Activated CD4-positive, alpha-beta T cell treated with anti-CD3 and anti-CD28 coated beads, Interleukin-2, amount 10 ng/mL, durations not matched to agents 24 days and 14 days (primary cell): ENCODE results near the gene GPX7. TPM values are rescaled to one million over a fixed set of nuclear protein-coding genes. Genes with fewer than 3 reads are reported as not detected.

Experiments
- DNase-seq: peaks from one replicate; pipeline ENCODE4 v3.0.0; 2022
- H3K27ac Mint-ChIP-seq: one replicate; pipeline ENCODE4 v1.8.0; 2022; ENCODE audit warnings: mild to moderate bottlenecking, mixed read lengths
- H3K27me3 Mint-ChIP-seq: one replicate; pipeline ENCODE4 v1.8.0; 2022; ENCODE audit warnings: mixed read lengths
- H3K36me3 Mint-ChIP-seq: one replicate; pipeline ENCODE4 v1.8.0; 2022; ENCODE audit warnings: low read depth, mild to moderate bottlenecking, mixed read lengths
- H3K4me1 Mint-ChIP-seq: one replicate; pipeline ENCODE4 v1.8.0; 2021; ENCODE audit warnings: mixed read lengths
- H3K4me3 Mint-ChIP-seq: one replicate; pipeline ENCODE4 v1.8.0; 2022; ENCODE audit warnings: mild to moderate bottlenecking, moderate library complexity, mixed read lengths
- H3K9me3 Mint-ChIP-seq: one replicate; pipeline ENCODE4 v1.8.0; 2021; ENCODE audit warnings: mixed read lengths
- intact Hi-C: fragments of 100-400 bp; cut with micrococcal nuclease; formaldehyde crosslinking; loops from one replicate; pipeline ENCODE4 v1.15.1; 2023
- total RNA-seq: library from RNA; stranded (reverse); gene quantifications from 2 replicates; pipeline ENCODE4 v1.2.3, GENCODE V29; 2022

The GPX7 gene
- 28.0 and 29.4 TPM in 2 replicates for total RNA-seq

DNA sequence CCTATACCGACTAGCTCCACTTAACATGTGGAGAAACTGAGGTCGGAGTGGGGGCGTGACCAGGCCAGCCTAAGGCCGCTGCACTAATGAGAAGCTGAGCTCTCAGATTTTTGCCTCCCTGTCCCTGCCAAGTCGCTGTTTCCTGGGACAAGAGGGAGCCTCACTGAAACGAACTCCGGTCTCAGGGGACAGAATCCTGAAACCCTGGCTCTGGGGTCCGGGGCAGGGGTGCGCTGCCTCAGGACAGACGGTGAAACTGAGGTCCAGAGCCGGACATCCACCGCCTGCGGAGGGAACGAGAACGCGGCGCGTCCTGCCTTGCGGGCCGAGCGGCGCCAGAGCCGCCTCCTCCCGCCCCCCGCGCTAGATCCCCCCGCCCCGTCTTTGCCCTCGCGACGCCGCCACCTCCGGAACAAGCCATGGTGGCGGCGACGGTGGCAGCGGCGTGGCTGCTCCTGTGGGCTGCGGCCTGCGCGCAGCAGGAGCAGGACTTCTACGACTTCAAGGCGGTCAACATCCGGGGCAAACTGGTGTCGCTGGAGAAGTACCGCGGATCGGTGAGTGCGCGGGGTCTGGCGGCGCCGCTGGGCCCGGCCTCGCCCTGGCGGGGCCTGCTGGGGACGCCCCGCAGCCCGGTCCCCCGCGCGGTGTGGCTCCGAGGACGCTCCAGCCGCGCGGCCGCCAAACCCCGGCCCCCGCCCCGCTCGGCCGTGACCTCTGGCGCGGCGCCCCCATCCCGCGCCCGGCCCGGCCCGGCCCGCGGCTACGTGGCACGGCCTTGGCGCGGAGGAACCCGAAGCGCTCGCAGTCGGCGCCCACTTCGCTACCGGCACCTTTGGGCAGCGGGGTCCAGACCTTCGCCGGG is at the start of gene GPX7:
TSS of gene GPX7 (plus strand) at position 381 of the 865 bp plus-strand sequence. CDS start at position 420, 39 bp downstream.
- H3K4me3 Mint-ChIP-seq = peak within 1 kb of the TSS; percentile 84
- intact Hi-C loops = loop anchor here (1.0 to 2.0 kb wide), 4 partner anchors 35 to 545 kb away; partner anchors contain the start of genes BTF3L4, CC2D1B and TUT4
- H3K4me1 Mint-ChIP-seq = peaks cover 37% of the 10 kb centered on the region
- peak; percentile 91 for DNase-seq
- peaks cover 26% of the 10 kb centered on the region for H3K36me3 Mint-ChIP-seq
- H3K27ac Mint-ChIP-seq = peak within 1 kb of the TSS; percentile 87
- H3K9me3 Mint-ChIP-seq = no peaks in the 10 kb centered on the region
- H3K27me3 Mint-ChIP-seq = no peaks in the 10 kb centered on the region

DNA sequence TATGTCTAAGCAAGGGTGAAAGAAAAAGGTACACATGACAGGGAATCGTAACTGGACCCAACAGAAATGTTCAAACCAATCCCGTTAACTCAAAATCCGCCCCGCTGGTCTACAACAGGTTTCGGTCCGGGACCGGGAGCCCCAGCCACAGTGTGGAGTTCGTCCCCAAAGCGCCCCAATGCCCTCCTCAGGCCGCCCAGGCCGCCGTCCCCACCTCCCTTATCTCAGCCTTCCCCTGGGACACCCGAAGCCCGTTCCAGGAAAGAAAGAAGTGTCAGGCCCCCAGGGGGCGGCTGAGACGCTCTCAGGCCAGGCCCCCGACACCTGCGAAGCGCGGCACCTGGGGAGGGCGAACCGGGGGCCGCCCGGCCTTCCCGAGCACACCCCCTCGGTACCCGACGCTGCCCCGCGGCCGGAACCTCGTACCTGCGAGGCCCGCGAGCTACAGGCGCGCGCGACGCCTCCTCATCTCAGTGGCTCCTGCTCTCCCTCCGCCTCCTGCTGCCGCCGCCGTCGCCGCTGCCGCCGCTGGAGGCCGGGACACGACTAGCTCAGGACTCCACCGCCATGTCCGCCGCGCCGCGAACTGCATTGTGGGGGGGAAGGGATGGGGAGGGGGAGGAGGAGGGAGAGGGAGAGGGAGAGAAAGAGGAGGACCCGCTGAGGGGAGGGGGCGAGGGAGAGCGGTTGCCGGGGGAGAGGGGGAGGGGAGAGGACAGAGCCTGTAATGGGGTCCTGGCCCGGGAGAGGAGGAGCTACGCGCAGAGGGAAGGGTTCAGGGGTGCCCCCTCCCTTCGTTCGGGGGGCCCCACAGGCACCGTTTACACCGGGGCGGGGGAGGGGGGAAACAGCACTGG is 49.4 kb upstream of the GPX7 start, which contains the start of gene TUT4:
TSS of gene TUT4 (minus strand) at position 588 of the 857 bp plus-strand sequence. CDS start 26,812 bp downstream, outside the sequence.
- peaks cover 6% of the 10 kb centered on the region for H3K36me3 Mint-ChIP-seq
- DNase-seq = peak; percentile 93
- peaks cover 2% of the 10 kb centered on the region for H3K27me3 Mint-ChIP-seq
- H3K4me1 Mint-ChIP-seq = peaks cover 23% of the 10 kb centered on the region
- intact Hi-C loops = loop anchor here (1.0 to 10.0 kb wide), 7 partner anchors 29 to 186 kb away; partner anchors contain the start of genes CC2D1B, GPX7, ORC1 and PRPF38A
- H3K9me3 Mint-ChIP-seq = no peaks in the 10 kb centered on the region
- H3K4me3 Mint-ChIP-seq = no peak within 1 kb of the TSS
- peak within 1 kb of the TSS; percentile 91 for H3K27ac Mint-ChIP-seq

DNA sequence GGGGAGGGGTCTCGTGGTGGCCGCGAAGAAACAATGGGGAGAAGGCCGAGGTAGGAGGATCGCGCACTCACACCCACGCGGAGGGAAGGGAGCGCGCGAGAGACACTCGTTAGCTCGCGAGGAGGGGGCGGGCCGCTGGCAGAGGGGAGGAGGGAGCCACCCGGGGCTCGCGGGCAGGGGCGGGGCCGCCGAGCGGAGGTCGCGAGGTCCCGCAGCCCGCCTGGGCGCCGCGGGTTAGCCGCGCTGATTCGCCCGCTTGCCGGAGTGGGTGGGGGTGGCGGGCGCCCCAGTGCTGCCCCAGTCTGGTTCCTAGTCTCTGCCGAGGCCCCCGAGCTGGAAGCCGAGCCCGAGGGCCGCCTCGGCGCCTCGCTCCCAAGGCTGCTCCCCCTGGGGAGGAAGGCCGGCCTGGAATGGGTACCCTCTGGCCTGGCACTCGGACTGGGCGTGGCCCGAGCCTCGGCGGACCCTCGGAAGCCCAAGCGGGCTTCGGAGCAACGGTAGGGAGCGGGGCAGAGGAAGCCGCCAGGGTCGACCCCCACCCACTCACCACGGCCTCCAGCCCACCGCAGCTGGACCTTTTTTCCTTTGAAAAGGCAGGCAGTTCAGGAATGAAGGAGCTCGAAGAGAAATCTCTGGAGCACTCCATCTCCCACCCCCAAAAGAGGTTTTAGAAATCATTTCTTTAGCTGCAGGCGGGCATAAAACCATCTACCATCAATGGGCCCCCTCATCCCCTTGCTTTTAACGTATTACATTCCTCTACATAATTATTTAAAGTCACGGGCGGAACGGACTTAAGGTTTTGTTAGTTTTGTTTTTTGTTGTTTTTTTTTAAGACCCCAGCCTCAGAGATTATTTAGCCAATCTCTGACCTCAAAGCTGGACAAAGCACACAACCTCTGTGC is 48.6 kb upstream of the GPX7 start:
- DNase-seq = peak; percentile 96
- peaks cover 4% of the 10 kb centered on the region for H3K27me3 Mint-ChIP-seq
- no peak overlapping the region for H3K4me3 Mint-ChIP-seq
- no peaks in the 10 kb centered on the region for H3K9me3 Mint-ChIP-seq
- peak overlapping the region; percentile 91 for H3K27ac Mint-ChIP-seq
- H3K36me3 Mint-ChIP-seq = peaks cover 6% of the 10 kb centered on the region
- intact Hi-C loops = loop anchor here (1.0 to 10.0 kb wide), 5 partner anchors 49 to 187 kb away; partner anchors contain the start of genes CC2D1B and GPX7
- H3K4me1 Mint-ChIP-seq = peaks cover 23% of the 10 kb centered on the region

DNA sequence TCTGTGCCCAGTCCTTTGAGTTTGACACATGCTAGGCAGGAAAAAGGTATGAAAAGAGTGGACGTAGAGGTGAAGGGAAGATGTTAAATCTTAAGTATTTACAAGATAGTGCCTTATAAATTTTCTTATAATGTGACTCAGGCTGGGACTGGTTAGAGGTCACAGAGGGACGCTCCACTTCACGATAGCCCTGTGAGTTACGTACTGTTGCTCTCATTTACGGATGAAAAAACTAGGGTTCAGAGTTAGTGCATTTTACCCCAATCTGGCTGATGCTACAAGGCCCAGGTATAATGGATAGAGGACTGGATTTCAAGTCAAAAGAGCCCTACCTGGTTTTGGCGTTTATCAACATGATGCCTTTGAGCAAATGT is 47.9 kb upstream of the GPX7 start:
- Mint-ChIP-seq H3K4me3 (peak overlapping the region; percentile 55), H3K27me3 (peaks cover 7% of the 10 kb centered on the region), H3K4me1 (peaks cover 16% of the 10 kb centered on the region), H3K9me3 (no peaks in the 10 kb centered on the region), H3K27ac (peak overlapping the region; percentile 75), H3K36me3 (peaks cover 4% of the 10 kb centered on the region)
- DNase-seq = no peak
- intact Hi-C loops = loop anchor here (10.0 kb wide), 1 partner anchor 131 kb away; no protein-coding TSS in a partner anchor

DNA sequence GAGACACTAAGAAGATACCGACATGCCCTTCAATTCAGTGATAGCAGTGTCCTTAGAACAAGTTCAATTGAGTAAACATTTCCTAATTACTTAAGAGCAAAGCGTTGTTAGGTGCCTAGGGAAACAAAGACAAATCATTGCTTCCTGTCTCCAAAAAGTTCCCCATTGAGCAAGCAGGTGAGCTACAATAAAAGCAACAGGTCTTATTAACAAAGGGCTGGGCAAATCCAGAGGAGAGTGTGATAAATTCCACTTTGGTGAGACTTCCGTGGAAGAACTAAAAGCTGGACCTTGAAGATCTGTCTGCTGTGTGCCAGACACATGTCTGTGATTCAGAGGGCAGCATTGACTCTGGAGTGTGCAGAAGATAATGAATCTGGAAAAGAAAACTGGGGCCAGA is 47.4 kb upstream of the GPX7 start:
- no peaks in the 10 kb centered on the region for H3K9me3 Mint-ChIP-seq
- DNase-seq = no peak
- intact Hi-C loops = loop anchor here (10.0 kb wide), 1 partner anchor 130 kb away; no protein-coding TSS in a partner anchor
- H3K27me3 Mint-ChIP-seq = peaks cover 7% of the 10 kb centered on the region
- H3K36me3 Mint-ChIP-seq = peaks cover 2% of the 10 kb centered on the region
- peak overlapping the region; percentile 75 for H3K27ac Mint-ChIP-seq
- peak overlapping the region; percentile 55 for H3K4me3 Mint-ChIP-seq
- H3K4me1 Mint-ChIP-seq = peaks cover 13% of the 10 kb centered on the region

DNA sequence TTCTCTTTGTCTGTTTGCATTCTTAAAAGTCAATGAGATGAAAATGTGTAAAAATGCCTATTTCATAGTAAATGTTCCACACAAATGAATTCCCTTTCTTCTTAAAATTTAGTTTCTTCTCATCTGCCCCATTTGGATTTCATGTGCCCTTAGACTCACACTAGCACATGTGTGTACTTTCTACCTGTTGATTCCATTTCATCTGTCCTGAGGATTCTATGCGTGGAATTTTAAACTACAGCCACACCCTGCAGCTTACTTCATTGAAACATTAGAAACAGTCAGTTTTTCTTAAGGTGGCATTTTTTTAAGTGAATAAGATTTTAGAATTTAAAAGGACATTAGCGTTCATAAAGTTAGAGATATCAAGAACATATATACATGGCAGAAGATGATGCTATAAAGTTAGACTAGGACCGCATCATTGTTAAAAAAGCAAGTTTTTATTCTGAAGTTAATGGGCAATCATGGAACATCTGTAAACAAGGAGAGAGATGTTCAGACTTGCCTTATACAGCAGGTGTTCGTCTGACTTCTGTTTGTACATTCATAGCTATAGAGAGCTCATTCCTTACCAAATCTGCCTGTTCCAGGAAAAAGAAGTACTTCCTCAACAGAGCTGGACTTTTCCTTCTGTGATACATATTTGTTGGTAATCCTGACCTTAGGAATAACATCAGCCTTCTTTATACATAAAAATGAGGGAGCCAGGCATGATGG is 45.4 kb upstream of the GPX7 start:
- Mint-ChIP-seq H3K4me1 (peaks cover 7% of the 10 kb centered on the region), H3K36me3 (no peaks in the 10 kb centered on the region), H3K4me3 (no peak overlapping the region), H3K27me3 (peaks cover 7% of the 10 kb centered on the region), H3K27ac (no peak overlapping the region), H3K9me3 (no peaks in the 10 kb centered on the region)
- DNase-seq = no peak
- intact Hi-C loops = loop anchor here (10.0 kb wide), 1 partner anchor 128 kb away; no protein-coding TSS in a partner anchor

DNA sequence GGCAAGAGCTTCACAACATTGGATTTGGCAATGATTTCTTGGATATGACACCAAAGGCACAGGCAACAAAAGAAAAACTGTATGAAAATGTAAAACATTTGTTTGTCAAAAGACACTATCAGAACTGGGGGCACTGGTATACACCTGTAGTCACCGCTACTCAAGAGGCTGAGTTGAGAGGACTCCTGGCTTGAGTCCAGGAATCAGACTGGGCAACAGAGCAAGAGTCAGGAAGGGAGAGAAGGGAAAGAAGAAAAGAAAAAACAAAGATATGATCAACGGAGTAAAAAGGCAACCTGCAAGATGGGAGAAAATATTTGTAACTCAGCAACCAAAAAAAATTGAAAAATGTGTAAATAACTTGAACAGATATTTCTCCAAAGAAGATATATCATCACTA is 43.2 kb upstream of the GPX7 start:
- intact Hi-C loops = loop anchor here (10.0 kb wide), 1 partner anchor 126 kb away; no protein-coding TSS in a partner anchor
- Mint-ChIP-seq H3K27me3 (peaks cover 8% of the 10 kb centered on the region), H3K4me1 (peaks cover 7% of the 10 kb centered on the region), H3K27ac (no peak overlapping the region), H3K4me3 (no peak overlapping the region), H3K36me3 (no peaks in the 10 kb centered on the region), H3K9me3 (no peaks in the 10 kb centered on the region)
- DNase-seq = no peak

DNA sequence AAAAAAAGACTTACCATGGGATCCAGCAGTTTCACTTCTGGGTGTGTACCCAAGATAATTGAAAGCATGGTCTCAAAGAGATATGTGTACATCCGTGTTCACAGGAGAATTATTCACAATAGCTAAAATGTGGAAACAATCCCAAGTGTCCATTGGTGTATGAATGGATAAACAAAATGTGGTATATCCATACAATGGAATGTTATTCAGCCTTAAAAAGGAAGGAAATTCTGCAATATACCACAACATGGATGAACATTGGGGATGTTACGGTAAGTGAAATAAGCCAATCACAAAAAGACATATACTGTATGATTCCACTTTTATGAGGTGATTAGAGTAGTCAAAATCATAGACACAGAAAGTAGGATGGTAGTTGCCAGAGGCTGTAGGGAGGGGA is 42.3 kb upstream of the GPX7 start:
- peaks cover 8% of the 10 kb centered on the region for H3K27me3 Mint-ChIP-seq
- no peaks in the 10 kb centered on the region for H3K9me3 Mint-ChIP-seq
- H3K36me3 Mint-ChIP-seq = no peaks in the 10 kb centered on the region
- H3K4me1 Mint-ChIP-seq = no peaks in the 10 kb centered on the region
- no peak overlapping the region for H3K4me3 Mint-ChIP-seq
- no peak overlapping the region for H3K27ac Mint-ChIP-seq
- intact Hi-C loops = loop anchor here (10.0 kb wide), 1 partner anchor 125 kb away; no protein-coding TSS in a partner anchor
- no peak for DNase-seq

DNA sequence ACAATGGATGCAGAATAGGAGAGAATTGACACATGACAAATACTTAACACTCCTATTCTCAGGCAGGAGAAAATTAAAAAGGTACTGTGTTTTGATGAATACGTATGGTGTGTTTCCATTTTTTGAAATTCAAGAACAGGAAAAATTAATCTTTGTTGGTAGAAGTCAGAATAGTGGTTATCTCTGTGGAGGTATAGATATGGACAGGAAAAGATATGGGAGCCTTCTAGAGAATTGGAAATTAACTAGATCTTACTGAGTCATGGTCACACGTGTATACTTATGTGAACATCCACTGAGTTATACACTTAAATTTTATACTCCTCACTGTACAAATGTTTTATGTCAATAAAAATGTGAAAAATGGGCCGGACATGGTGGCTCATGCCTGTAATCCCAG is 39.4 kb upstream of the GPX7 start:
- Mint-ChIP-seq H3K4me3 (no peak overlapping the region), H3K27me3 (peaks cover 7% of the 10 kb centered on the region), H3K36me3 (no peaks in the 10 kb centered on the region), H3K4me1 (no peaks in the 10 kb centered on the region), H3K27ac (no peak overlapping the region), H3K9me3 (no peaks in the 10 kb centered on the region)
- intact Hi-C loops = no loop called here
- DNase-seq = no peak

DNA sequence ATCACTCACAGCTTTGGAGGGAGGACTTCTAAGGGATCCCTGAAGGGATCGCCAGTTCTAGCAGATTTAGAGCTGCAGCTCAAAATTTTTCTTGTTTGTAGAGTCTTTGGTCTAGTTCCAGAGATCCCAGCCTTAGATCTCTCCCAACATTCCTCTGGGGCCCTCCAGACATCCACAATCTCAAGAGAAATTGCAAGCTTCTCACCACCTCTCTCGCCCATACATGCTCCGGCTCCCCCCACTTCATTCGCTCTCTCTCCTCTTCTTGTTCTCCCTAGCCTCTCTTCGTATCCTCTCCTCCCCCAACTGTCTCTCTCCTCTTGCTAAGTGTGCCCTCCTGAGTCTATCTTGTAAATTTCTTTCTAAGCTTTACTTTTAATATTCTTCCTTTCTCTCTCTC is 34.2 kb upstream of the GPX7 start:
- intact Hi-C loops = no loop called here
- Mint-ChIP-seq H3K27ac (no peak overlapping the region), H3K27me3 (peaks cover 7% of the 10 kb centered on the region), H3K36me3 (no peaks in the 10 kb centered on the region), H3K4me1 (peaks cover 11% of the 10 kb centered on the region), H3K9me3 (no peaks in the 10 kb centered on the region), H3K4me3 (no peak overlapping the region)
- DNase-seq = no peak

DNA sequence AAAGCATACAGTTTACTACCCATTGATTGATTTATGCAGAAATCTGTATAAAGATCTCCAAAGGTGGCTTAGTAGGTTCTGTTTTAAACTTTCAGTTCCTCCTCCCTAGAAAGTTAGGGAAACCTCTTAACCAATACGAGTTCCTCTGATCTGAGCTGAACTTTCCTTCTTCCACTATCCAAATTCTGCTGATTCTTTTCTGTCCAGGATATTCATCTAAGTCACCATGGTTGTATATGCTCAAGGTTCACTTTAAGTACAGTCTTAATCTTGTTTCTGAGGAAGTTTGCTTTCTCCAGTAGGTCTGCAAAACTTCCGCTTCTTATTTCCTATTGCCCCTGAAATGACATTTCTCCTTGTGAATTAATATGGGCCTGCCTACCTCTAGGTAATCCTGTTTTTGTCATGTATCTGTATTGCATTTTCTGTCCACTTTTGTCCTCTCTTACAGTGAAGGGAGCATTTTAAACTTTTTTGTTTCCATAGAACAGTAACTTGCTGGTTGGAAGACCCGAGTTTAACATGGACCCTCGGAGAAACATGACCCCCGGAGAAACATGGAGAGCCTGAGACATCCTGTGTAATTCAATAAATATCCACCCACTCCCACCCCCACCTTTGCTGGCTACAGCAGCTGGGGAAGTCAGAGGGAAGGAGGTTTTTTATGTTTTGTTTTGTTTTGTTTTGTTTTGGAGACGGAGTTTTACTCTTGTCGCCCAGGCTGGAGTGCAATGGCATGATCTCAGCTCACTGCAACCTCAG is 32.5 kb upstream of the GPX7 start:
- peaks cover 7% of the 10 kb centered on the region for H3K27me3 Mint-ChIP-seq

DNA sequence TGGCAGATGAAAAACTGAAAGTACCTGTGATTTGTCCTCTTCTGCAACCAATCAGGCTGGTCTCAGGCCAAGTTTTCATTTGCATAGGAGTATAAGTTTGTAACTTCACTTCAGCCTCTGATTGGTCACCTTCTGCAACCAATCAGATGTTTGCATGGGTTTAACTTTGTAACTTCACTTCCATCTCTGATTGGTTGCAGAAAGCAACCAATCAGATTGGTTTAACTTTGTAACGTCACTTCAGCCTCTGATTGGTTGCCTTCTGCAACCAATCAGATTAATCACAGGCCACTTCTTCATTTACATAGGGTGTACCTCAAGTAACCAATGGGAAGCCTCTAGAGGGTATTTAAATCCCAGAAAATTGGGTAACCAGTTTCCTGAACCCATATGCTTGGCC is 30.4 kb upstream of the GPX7 start:
- Mint-ChIP-seq H3K36me3 (no peaks in the 10 kb centered on the region), H3K4me1 (peaks cover 16% of the 10 kb centered on the region), H3K27me3 (peaks cover 7% of the 10 kb centered on the region), H3K4me3 (no peak overlapping the region), H3K9me3 (no peaks in the 10 kb centered on the region), H3K27ac (no peak overlapping the region)
- intact Hi-C loops = no loop called here
- DNase-seq = no peak

More for the DNA sequence above, 32.5 kb upstream of the GPX7 start:
- Mint-ChIP-seq H3K27ac (no peak overlapping the region), H3K4me3 (no peak overlapping the region), H3K4me1 (peaks cover 14% of the 10 kb centered on the region), H3K36me3 (no peaks in the 10 kb centered on the region), H3K9me3 (no peaks in the 10 kb centered on the region)
- DNase-seq = no peak
- intact Hi-C loops = no loop called here
